HL-60 (cell line): Measurements from ENCODE around the gene MTCH2.

ENCODE experiments used
- CTCF ChIP-seq: IDR thresholded peaks from one replicate; pipeline ENCODE4 v1.5.1; 2011; ENCODE audit warnings: low read length, control low read depth, inconsistent platforms; ENCODE audit not compliant: insufficient read depth
- REST ChIP-seq: IDR thresholded peaks from 2 replicates; pipeline ENCODE4 v1.6.1; 2012; ENCODE audit warnings: low read depth; ENCODE audit not compliant: insufficient replicate concordance

- TF ChIP-seq CTCF = no peak
- no peak for TF ChIP-seq REST
Observed at GRCh38 chr11:47587039-47587716, 55.2 kb downstream of the MTCH2 start.
